ENCODE measurements around the gene A4GNT.

DNA sequence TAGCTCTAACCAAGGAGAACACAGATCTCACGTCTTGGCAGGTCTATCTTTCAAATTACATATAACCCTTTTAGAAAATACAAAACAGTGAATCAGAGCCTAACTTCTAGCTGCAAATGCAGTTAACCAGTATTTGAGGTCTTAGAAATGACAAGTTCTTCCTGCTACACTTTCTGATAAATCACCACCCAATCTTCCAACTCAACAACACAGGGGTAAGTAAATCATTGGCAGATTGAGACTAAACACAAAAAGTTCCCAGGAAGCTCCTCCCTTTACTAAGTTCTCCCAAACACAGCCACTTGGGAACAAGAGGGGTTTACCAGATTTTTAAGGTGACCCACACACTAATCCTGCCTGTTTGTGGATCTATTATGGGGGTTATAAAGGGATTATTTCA is at the start of gene A4GNT:
- TF ChIP-seq CTCF (IDR thresholded peaks at IDR 0.05) = no peak
- TF ChIP-seq POLR2A (IDR thresholded peaks at IDR 0.05) = no peak
- no peak for TF ChIP-seq EP300 (IDR thresholded peaks at IDR 0.05)

All from stomach (tissue), 4 donors.